Measurements from ENCODE around the gene EFCC1. TPM values are rescaled to one million over a fixed set of nuclear protein-coding genes. Genes with fewer than 3 reads are reported as not detected.

EFCC1 gene
- total and polyA plus RNA-seq, 2 of the 8 experiments (the other 6 are each of a cell fraction or from before 2014, with no cell fraction given) = 0.14 to 0.37 TPM

- Histone ChIP-seq H3K4me2 (ENCODE audit: insufficient read depth in 1 of 2, low read depth in 2 of 2, low read length in 2 of 2) (no peak overlapping the region), H3K4ac (replicated peaks; ENCODE audit: insufficient read length, low read depth, low read length) (no peak overlapping the region), H3K79me2 (ENCODE audit: control insufficient read depth in 1 of 2, insufficient read depth in 2 of 2, low read length in 2 of 2) (no peaks in the 10 kb centered on the region), H3K14ac (ENCODE audit: insufficient read length) (no peak overlapping the region), H3K4me3 (ENCODE audit: extremely low read depth in 1 of 4, insufficient read depth in 2 of 4, low read depth in 3 of 4, low read length in 4 of 4) (no peak overlapping the region), H4K5ac (ENCODE audit: insufficient read length, low read depth, low read length) (no peak overlapping the region), H3K79me1 (ENCODE audit: low read depth, low read length) (no peaks in the 10 kb centered on the region), H2AFZ (ENCODE audit: low read length) (no peak overlapping the region), H3K23ac (ENCODE audit: insufficient read length) (no peak overlapping the region), H2BK20ac (ENCODE audit: low read length) (no peak overlapping the region; the same call in 1 of the 2 replicates), H2AK5ac (ENCODE audit: low read depth, low read length) (no peak overlapping the region), H3K18ac (ENCODE audit: extremely low read depth, low read length) (no peak overlapping the region), H2BK5ac (ENCODE audit: low read depth, low read length) (no peak overlapping the region), H3K27ac (ENCODE audit: low read depth, low read length) (no peak overlapping the region), H3K56ac (replicated peaks; ENCODE audit: insufficient read length, low read depth, low read length) (no peak overlapping the region), H3K36me3 (ENCODE audit: control insufficient read depth in 2 of 4, insufficient read depth in 4 of 4, low read length in 3 of 4) (no peaks in the 10 kb centered on the region), H3K9me3 (ENCODE audit: insufficient read depth in 2 of 2, low read depth in 1 of 2, low read length in 1 of 2) (no peaks in the 10 kb centered on the region), H4K91ac (replicated peaks; ENCODE audit: insufficient read length, low read length) (no peak overlapping the region), H3K27me3 (replicated peaks in 1 of 4; ENCODE audit: control insufficient read depth in 3 of 4, extremely low read depth in 1 of 4, insufficient read depth in 3 of 4, low read length in 3 of 4) (no peaks in the 10 kb centered on the region; a peak in 1 of 7 replicates), H3K9ac (replicated peaks in 1 of 4; ENCODE audit: extremely low read depth in 1 of 4, low read depth in 3 of 4, low read length in 3 of 4) (no peak overlapping the region), H4K8ac (ENCODE audit: extremely low read depth, insufficient read depth, low read length) (no peak overlapping the region), H4K20me1 (replicated peaks in 1 of 2; ENCODE audit: control insufficient read depth in 1 of 2, insufficient read depth in 2 of 2, low read length in 2 of 2) (no peaks in the 10 kb centered on the region), H2BK15ac (ENCODE audit: low read length) (no peak overlapping the region), H3K4me1 (replicated peaks in 1 of 4; ENCODE audit: control insufficient read depth in 3 of 4, insufficient read depth in 4 of 4, low read length in 3 of 4) (peaks cover 2 to 15% (median 5%) of the 10 kb centered on the region in 4 experiments; a peak in 6 of 7 replicates), H3K23me2 (ENCODE audit: low read depth, low read length) (no peaks in the 10 kb centered on the region), H2BK120ac (replicated peaks; ENCODE audit: low read depth, low read length) (no peak overlapping the region), H2BK12ac (ENCODE audit: low read depth, low read length) (no peak overlapping the region)
- DNase-seq (ENCODE audit: low read depth in 1 of 2, low spot score in 2 of 2) (no peak), FAIRE-seq (no peak)
- WGBS, 2 experiments (ENCODE audit: extremely low coverage in 1 of 2, insufficient coverage in 1 of 2, insufficient read length in 1 of 2, insufficient replicate concordance in 2 of 2, low coverage in 1 of 2, low lambda C conversion rate in 2 of 2, missing lambda C conversion rate in 1 of 2) = 38% methylated on average over 2 of the region's 2 CpGs; no CpG with 5 or more reads in 1 of the 2 experiments
- CTCF ChIA-PET (ENCODE audit: partially characterized antibody) = interaction anchor here (0.6 to 8.4 kb wide), 6 partner anchors 10 to 1426 kb away, joined by 3 to 84 read pairs (median 4); no protein-coding TSS in a partner anchor
- POLR2A ChIA-PET (ENCODE audit: partially characterized antibody) = interaction anchor here (1.3 kb wide), 1 partner anchor 11 kb away, joined by 3 read pairs; no protein-coding TSS in a partner anchor
- no peak for TF ChIP-seq SP1 (IDR thresholded peaks at IDR 0.05; ENCODE audit: low read depth, low read length)
- no peak for TF ChIP-seq CHD2 (IDR thresholded peaks at IDR 0.05; ENCODE audit: low read length)
- no peak for TF ChIP-seq NANOG (IDR thresholded peaks at IDR 0.05; ENCODE audit: insufficient read depth, low read depth, low read length, poor library complexity, severe bottlenecking)
- TF ChIP-seq KDM4A (IDR thresholded peaks at IDR 0.05; ENCODE audit: low read depth, low read length, severe bottlenecking) = no peak
Measured at GRCh38 chr3:129037093-129037419, 36.0 kb downstream of the EFCC1 start.
